ENCODE data around the gene BTRC.

DNA sequence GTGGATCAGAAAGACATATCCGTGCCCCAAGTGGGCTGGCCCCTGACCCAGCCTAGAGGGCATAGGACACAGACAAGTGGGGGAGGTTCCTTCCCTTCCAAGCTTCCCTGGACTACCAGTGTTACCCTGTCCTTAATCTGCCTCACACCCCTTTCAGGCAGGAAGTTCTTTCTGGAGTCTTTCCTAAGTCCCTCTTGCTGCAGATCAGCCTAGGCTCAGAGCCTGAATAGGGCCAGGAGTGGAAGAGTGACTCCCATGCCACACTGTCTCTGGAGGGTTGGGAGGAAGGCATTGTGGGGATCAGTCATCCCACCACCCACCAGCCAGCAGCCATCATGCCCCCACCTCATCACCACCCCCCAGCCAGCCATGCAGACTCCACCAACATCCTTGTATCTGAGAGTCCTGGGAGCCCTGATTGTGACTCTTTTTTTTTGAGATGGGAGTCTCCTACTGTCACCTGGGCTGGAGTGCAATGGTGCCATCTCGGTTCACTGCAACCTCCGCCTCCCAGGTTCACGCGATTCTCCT lies 211.5 kb downstream of the BTRC start:
- TF ChIP-seq, protein P1, sequence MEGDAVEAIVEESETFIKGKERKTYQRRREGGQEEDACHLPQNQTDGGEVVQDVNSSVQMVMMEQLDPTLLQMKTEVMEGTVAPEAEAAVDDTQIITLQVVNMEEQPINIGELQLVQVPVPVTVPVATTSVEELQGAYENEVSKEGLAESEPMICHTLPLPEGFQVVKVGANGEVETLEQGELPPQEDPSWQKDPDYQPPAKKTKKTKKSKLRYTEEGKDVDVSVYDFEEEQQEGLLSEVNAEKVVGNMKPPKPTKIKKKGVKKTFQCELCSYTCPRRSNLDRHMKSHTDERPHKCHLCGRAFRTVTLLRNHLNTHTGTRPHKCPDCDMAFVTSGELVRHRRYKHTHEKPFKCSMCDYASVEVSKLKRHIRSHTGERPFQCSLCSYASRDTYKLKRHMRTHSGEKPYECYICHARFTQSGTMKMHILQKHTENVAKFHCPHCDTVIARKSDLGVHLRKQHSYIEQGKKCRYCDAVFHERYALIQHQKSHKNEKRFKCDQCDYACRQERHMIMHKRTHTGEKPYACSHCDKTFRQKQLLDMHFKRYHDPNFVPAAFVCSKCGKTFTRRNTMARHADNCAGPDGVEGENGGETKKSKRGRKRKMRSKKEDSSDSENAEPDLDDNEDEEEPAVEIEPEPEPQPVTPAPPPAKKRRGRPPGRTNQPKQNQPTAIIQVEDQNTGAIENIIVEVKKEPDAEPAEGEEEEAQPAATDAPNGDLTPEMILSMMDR (IDR thresholded peaks at IDR 0.05; ENCODE audit: insufficient read depth, low read length, poor library complexity, severe bottlenecking), result no peak
- TF ChIP-seq EZH2phosphoT487 (conservative IDR thresholded peaks at IDR 0.05; ENCODE audit: low read length), result no peak
